CD4-positive, alpha-beta T cell (primary cell): ENCODE measurements around the gene RABGGTA. TPM values are rescaled to one million over a fixed set of nuclear protein-coding genes. Genes with fewer than 3 reads are reported as not detected.
A peak's percentile ranks its signal among the peaks of the same experiment; 100 is the strongest.

Source experiments
- ATAC-seq: fragments of 200-7000 bp; cut with Tn5 transposase; one replicate; pipeline ENCODE4 v1.10.0; 2022; ENCODE audit warnings: mild to moderate bottlenecking; ENCODE audit not compliant: poor library complexity
- CTCF ChIA-PET: fragments of 350-600 bp; sonication (Branson Sonifier 250); formaldehyde crosslinking; loops from one replicate; lab custom pipeline; 2021; ENCODE audit warnings: antibody characterized with exemption, inconsistent platforms; lab: Charles Lee
- POLR2A ChIA-PET: fragments of 350-600 bp; sonication (Branson Sonifier 250); formaldehyde crosslinking; loops from one replicate; lab custom pipeline; 2021; ENCODE audit warnings: antibody characterized with exemption, inconsistent platforms; lab: Charles Lee
- DNase-seq, 14 experiments: peaks; one replicate each; pipeline ENCODE4 v3.0.0-alpha.2; 2013 to 2020; ENCODE audit warnings: mixed read lengths in 2 of 14
- H3K27ac ChIP-seq, 2 donors: one replicate each; pipeline versions ENCODE4 v1.5.1 to v1.7.0; 2013; ENCODE audit warnings: low read length in 2 of 2, low read depth in 1 of 2, mild to moderate bottlenecking in 1 of 2
- H3K27me3 ChIP-seq, 2 experiments: 1 replicate in 1 of 2; 2 replicates in 1 of 2; pipeline versions ENCODE4 v1.6.1 to v1.7.0; 2013; ENCODE audit warnings: low read length in 2 of 2, control low read depth in 1 of 2, mild to moderate bottlenecking in 1 of 2, moderate library complexity in 1 of 2; ENCODE audit not compliant: insufficient read depth in 2 of 2, control insufficient read depth in 1 of 2
- H3K36me3 ChIP-seq: one replicate; pipeline ENCODE4 v1.6.1; 2013; ENCODE audit warnings: low read length, control low read depth; ENCODE audit not compliant: insufficient read depth
- H3K4me1 ChIP-seq: one replicate; pipeline ENCODE4 v1.6.1; 2013; ENCODE audit warnings: low read length, control low read depth; ENCODE audit not compliant: insufficient read depth
- H3K4me3 ChIP-seq: one replicate; pipeline ENCODE4 v1.5.1; 2013; ENCODE audit warnings: mild to moderate bottlenecking, low read length, moderate library complexity
- H3K9me3 ChIP-seq, 2 experiments: 1 replicate in 1 of 2; 2 replicates in 1 of 2; pipeline versions ENCODE4 v1.6.1 to v1.7.0; 2013; ENCODE audit warnings: low read length in 2 of 2, mild to moderate bottlenecking in 2 of 2, control low read depth in 1 of 2, moderate library complexity in 1 of 2; ENCODE audit not compliant: control insufficient read depth in 1 of 2, insufficient read depth in 1 of 2
- H3K27ac Mint-ChIP-seq: one replicate; pipeline ENCODE4 v1.8.0; 2020; ENCODE audit warnings: mixed read lengths
- H3K27me3 Mint-ChIP-seq: one replicate; pipeline ENCODE4 v1.8.0; 2021; ENCODE audit warnings: mixed read lengths
- H3K36me3 Mint-ChIP-seq: one replicate; pipeline ENCODE4 v1.8.0; 2021; ENCODE audit warnings: low read depth, mixed read lengths
- H3K4me1 Mint-ChIP-seq: one replicate; pipeline ENCODE4 v1.8.0; 2021; ENCODE audit warnings: low read depth, mixed read lengths
- H3K4me3 Mint-ChIP-seq: one replicate; pipeline ENCODE4 v1.8.0; 2020; ENCODE audit warnings: mild to moderate bottlenecking, mixed read lengths
- H3K9me3 Mint-ChIP-seq: one replicate; pipeline ENCODE4 v1.8.0; 2020; ENCODE audit warnings: mixed read lengths
- CTCF ChIP-seq: fragments of 200-600 bp; IDR thresholded peaks from one replicate; pipeline ENCODE4 v1.8.0; 2022; ENCODE audit warnings: antibody characterized with exemption, mild to moderate bottlenecking
- intact Hi-C, 2 experiments: fragments of 100-400 bp; cut with DNase I in 1 of 2; cut with micrococcal nuclease in 1 of 2; formaldehyde crosslinking; loops; one replicate each; pipeline versions ENCODE4 v1.15.1 to v1.9.0; 2023 to 2025; cut with DNase I, micrococcal nuclease
- total RNA-seq, 174 experiments: library from RNA in 2 of 174; stranded (reverse) in 2 of 174; gene quantifications; one replicate each; pipeline ENCODE4 v1.2.3 and lab custom pipeline; 2021 to 2026

Gene RABGGTA
- total RNA-seq, 2 experiments from 2014 or later, result 52.3 to 55.2 TPM

GRCh38 chr14:24280797-24281460 is 9.5 kb upstream of the RABGGTA start:
- Mint-ChIP-seq H3K4me3 (no peak overlapping the region), H3K9me3 (no peaks in the 10 kb centered on the region), H3K27ac (no peak overlapping the region), H3K27me3 (no peaks in the 10 kb centered on the region), H3K4me1 (peaks cover 33% of the 10 kb centered on the region), H3K36me3 (no peaks in the 10 kb centered on the region)
- no peak for DNase-seq
- Histone ChIP-seq H3K27ac (no peak overlapping the region), H3K36me3 (no peaks in the 10 kb centered on the region), H3K27me3 (no peaks in the 10 kb centered on the region), H3K4me1 (peaks cover 28% of the 10 kb centered on the region), H3K4me3 (no peak overlapping the region), H3K9me3 (no peaks in the 10 kb centered on the region)
- no peak for TF ChIP-seq CTCF
- ChIA-PET POLR2A (no interaction called here), CTCF (interaction anchor here (4.0 to 4.4 kb wide), 2 partner anchors 11 to 17 kb away, joined by 20 to 24 read pairs; partner anchors contain the start of genes DHRS1, NOP9 and RABGGTA)
- no peak for ATAC-seq
- intact Hi-C loops, result no loop called here

- DNase-seq, result peak in 12 of 14 experiments; percentile 23 to 87 (median 40)
- Mint-ChIP-seq H3K9me3 (no peaks in the 10 kb centered on the region), H3K4me1 (peaks cover 33% of the 10 kb centered on the region), H3K27ac (peak overlapping the region; percentile 81), H3K4me3 (no peak overlapping the region), H3K36me3 (no peaks in the 10 kb centered on the region), H3K27me3 (no peaks in the 10 kb centered on the region)
- TF ChIP-seq CTCF, result no peak
- Histone ChIP-seq H3K36me3 (no peaks in the 10 kb centered on the region), H3K27ac (peak overlapping the region in 1 of 2 donors; percentile 33), H3K4me3 (no peak overlapping the region), H3K9me3 (no peaks in the 10 kb centered on the region), H3K27me3 (no peaks in the 10 kb centered on the region), H3K4me1 (peaks cover 38% of the 10 kb centered on the region)
- intact Hi-C loops, result loop anchor here in 1 of 2 experiments (1.0 kb wide), 1 partner anchor 18 kb away; no protein-coding TSS in a partner anchor
- ATAC-seq, result peak; percentile 84
- ChIA-PET CTCF (interaction anchor here (0.8 to 4.4 kb wide), 5 partner anchors 9 to 162 kb away, joined by 3 to 24 read pairs (median 8); partner anchors contain the start of genes DHRS1, NOP9, RABGGTA and TINF2), POLR2A (interaction anchor here (0.5 to 1.1 kb wide), 4 partner anchors 8 to 164 kb away, joined by 3 read pairs; partner anchors contain the start of gene RABGGTA)
Observed at GRCh38 chr14:24279301-24280186, 8.1 kb upstream of the RABGGTA start.

GRCh38 chr14:24278424-24278823 is 7.0 kb upstream of the RABGGTA start:
- no peak overlapping the region for H3K4me3 Mint-ChIP-seq
- no peaks in the 10 kb centered on the region for H3K27me3 Mint-ChIP-seq
- ATAC-seq (no peak), DNase-seq (no peak)
- H3K36me3 Mint-ChIP-seq, result no peaks in the 10 kb centered on the region
- Histone ChIP-seq H3K27ac (no peak overlapping the region), H3K4me3 (no peak overlapping the region), H3K9me3 (no peaks in the 10 kb centered on the region), H3K4me1 (peaks cover 49% of the 10 kb centered on the region), H3K36me3 (no peaks in the 10 kb centered on the region), H3K27me3 (no peaks in the 10 kb centered on the region)
- peak overlapping the region; percentile 81 for H3K27ac Mint-ChIP-seq
- intact Hi-C loops, result no loop called here
- H3K4me1 Mint-ChIP-seq, result peaks cover 44% of the 10 kb centered on the region
- no peak for TF ChIP-seq CTCF
- ChIA-PET POLR2A (no interaction called here), CTCF (interaction anchor here (4.0 to 4.4 kb wide), 2 partner anchors 8 to 19 kb away, joined by 20 to 24 read pairs; partner anchors contain the start of genes DHRS1, NOP9 and RABGGTA)
- no peaks in the 10 kb centered on the region for H3K9me3 Mint-ChIP-seq
